GM12891 (cell line): ENCODE data around the gene S100A12.

ENCODE experiments used
- DNase-seq: peaks from one replicate; pipeline ENCODE4 v3.0.0; 2011; ENCODE audit warnings: low spot score; ENCODE audit not compliant: insufficient read length
- FAIRE-seq: peaks from 2 replicates; lab custom pipeline; 2011; peaks lifted over from hg19 to GRCh38; lab: Jason Lieb, UNC
- PAX5 ChIP-seq: IDR thresholded peaks from 2 replicates; pipeline ENCODE4 v1.6.1; 2011; ENCODE audit warnings: low read length, moderate library complexity, mild to moderate bottlenecking; ENCODE audit not compliant: insufficient read depth, severe bottlenecking
- POLR2A ChIP-seq: IDR thresholded peaks from 2 replicates; pipeline ENCODE4 v1.6.1; 2011; ENCODE audit warnings: low read depth, low read length, control low read depth
- POLR2AphosphoS5 ChIP-seq: IDR thresholded peaks from 2 replicates; pipeline ENCODE4 v1.6.1; 2011; ENCODE audit warnings: low read depth, low read length, control low read depth
- POU2F2 ChIP-seq: IDR thresholded peaks from 2 replicates; pipeline ENCODE4 v1.6.1; 2011; ENCODE audit warnings: low read depth, mild to moderate bottlenecking, control low read depth, low read length, moderate library complexity
- SPI1 ChIP-seq: IDR thresholded peaks from 2 replicates; pipeline ENCODE4 v1.6.1; 2011; ENCODE audit warnings: low read depth, low read length, control low read depth
- TAF1 ChIP-seq: IDR thresholded peaks from 2 replicates; pipeline ENCODE4 v1.6.1; 2011; ENCODE audit warnings: low read depth, low read length, control low read depth

S100A12 gene

DNA sequence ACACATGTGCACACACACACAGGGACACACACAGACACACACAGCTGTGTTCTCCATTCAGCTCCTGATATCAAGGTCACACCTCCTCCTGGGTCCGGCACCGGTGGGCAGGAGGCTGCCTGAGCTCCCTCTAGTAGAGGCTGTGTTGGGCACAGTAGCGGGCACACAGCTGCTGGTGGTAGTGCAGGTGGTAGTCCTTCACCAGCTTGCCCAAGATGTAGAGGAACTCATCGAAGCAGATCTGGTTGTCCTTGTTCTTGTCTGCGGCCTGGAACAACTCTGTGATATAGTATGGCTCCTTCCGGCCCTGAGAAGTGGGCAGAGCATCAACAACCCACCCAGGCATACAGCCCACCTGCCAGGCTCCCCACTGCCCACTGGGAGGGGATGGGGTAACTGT is 21.0 kb upstream of the S100A12 start:
- TF ChIP-seq POLR2AphosphoS5 (no peak), PAX5 (no peak), SPI1 (no peak), POU2F2 (no peak), POLR2A (no peak), TAF1 (no peak)
- DNase-seq (no peak), FAIRE-seq (no peak)

- DNase-seq, result no peak
- no peak for FAIRE-seq
- TF ChIP-seq PAX5 (no peak), POLR2A (no peak), POU2F2 (no peak), SPI1 (no peak), TAF1 (no peak), POLR2AphosphoS5 (no peak)
These were observed 20.4 kb upstream of the S100A12 start for GRCh38 chr1:153395776-153396175.

DNA sequence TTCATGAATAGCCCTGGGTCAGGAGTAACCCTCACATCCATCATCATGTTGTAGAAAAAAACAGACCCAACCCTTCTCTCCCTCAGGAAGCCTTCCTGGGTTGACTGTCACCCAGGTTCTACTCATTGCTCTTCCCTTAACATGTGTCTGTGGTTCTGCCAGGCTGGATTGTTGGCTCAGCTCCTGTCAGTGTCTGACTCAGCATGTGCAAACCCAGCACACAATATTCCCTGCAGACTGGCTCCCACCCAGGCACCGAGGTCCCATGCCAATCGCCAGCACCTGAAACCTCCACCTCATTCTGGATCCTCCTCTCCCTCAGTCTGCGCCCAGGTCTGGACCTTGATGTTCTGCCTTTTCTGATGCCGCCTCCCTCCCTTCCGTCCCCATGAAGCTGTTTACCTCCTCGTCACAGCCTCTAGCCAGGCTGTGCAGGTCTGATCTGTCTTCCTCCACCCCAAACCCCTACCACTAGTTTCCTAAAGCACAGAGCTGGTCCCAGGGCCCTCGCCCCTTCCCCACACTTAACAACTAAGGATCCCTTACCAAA is 19.8 kb upstream of the S100A12 start:
- no peak for TF ChIP-seq SPI1
- TF ChIP-seq PAX5, result no peak
- TF ChIP-seq TAF1, result no peak
- DNase-seq (no peak), FAIRE-seq (no peak)

GRCh38 chr1:153394391-153394790 is 19.0 kb upstream of the S100A12 start:
- DNase-seq (no peak), FAIRE-seq (no peak)
- TF ChIP-seq TAF1, result no peak
- no peak for TF ChIP-seq PAX5
- no peak for TF ChIP-seq POU2F2
- no peak for TF ChIP-seq POLR2AphosphoS5
- TF ChIP-seq POLR2A, result no peak
- no peak for TF ChIP-seq SPI1

- DNase-seq, result no peak
- no peak for FAIRE-seq
- no peak for TF ChIP-seq POLR2AphosphoS5
- TF ChIP-seq PAX5, result no peak
These were observed 18.5 kb upstream of the S100A12 start for GRCh38 chr1:153393926-153394325.

DNA sequence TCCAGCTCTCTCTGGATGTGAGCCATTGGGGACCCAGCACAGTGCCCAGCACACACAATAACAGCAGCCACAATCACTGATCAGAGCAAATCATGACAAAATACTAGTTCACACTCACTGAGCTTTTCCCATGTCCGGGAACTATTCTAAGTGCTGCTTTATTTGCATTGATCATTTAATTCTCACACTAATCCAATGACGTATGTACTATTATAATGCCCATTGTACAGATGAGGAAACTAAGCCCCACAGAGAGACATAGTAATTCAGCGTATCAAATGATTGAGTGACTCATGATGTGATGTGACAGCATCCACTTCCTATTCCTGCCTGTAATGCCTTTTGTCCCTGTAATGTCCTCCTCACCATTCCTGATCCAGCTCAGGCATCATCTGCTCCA is 17.4 kb upstream of the S100A12 start:
- FAIRE-seq (no peak), DNase-seq (no peak)
- no peak for TF ChIP-seq POLR2AphosphoS5

DNA sequence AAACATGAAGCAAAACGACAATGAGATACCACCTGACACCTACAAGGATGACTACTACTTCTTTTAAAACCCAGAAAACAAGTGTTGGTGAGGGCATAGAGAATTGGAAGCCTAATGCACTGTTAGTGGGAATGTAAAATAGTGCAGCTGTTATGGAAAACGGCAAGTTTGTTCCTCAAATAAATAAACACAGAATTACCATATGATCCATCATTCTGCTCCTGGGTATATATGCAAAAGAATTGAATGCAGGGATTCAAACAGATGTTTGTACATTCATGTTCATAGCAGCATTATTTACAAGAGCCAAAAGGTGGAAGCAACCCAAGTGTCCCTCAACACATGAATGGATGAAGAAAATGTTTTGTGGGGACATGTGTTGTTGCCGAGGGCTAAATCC is 16.8 kb upstream of the S100A12 start:
- DNase-seq (no peak), FAIRE-seq (no peak)
- no peak for TF ChIP-seq PAX5
- TF ChIP-seq POLR2AphosphoS5, result no peak
- TF ChIP-seq POLR2A, result no peak
- no peak for TF ChIP-seq POU2F2
- no peak for TF ChIP-seq TAF1
- no peak for TF ChIP-seq SPI1

DNA sequence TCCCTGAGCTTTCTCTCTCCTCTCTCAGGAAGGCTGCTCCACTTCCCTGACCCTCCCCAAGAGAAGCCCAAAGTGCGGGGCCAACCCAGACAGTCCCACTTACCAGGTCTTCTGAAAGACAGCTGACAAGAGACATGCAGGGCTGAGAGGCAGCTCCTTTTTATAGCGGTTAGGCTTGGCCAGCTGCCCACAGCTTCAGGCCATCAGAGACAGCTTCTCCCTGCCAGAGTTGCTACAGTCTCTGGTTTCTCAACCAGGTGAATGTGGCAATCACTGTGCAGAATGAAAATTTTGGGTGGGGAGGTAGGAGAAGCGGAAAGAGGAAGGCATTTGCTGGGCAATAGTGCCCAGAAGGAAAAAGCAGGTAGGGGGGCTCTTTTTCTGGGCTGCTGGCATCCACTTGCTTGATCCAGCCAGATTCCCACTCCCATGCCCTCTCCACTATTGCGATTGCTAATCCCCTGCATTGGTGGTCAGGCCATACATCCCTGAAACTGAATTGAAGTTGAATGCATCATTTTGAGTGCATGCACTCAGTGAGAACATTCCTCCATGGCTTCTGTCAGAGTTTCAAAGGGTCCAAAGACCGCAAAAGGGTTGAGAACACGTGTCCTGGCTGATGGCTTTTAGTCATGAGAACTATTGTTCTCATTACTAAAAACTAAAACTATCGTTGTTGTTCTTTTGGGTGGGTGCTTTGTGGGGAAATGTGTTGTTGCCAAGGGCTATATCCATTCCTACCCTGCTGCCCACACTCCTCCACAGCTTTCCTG is 15.7 kb upstream of the S100A12 start, which contains the start of gene S100A8:
TSS of gene S100A8 (minus strand) at position 136 of the 773 bp plus-strand sequence. CDS start 538 bp downstream, outside the sequence.
- FAIRE-seq (no peak), DNase-seq (no peak)
- TF ChIP-seq POU2F2 (no peak), TAF1 (no peak), POLR2AphosphoS5 (no peak), PAX5 (no peak), SPI1 (no peak), POLR2A (no peak)

DNA sequence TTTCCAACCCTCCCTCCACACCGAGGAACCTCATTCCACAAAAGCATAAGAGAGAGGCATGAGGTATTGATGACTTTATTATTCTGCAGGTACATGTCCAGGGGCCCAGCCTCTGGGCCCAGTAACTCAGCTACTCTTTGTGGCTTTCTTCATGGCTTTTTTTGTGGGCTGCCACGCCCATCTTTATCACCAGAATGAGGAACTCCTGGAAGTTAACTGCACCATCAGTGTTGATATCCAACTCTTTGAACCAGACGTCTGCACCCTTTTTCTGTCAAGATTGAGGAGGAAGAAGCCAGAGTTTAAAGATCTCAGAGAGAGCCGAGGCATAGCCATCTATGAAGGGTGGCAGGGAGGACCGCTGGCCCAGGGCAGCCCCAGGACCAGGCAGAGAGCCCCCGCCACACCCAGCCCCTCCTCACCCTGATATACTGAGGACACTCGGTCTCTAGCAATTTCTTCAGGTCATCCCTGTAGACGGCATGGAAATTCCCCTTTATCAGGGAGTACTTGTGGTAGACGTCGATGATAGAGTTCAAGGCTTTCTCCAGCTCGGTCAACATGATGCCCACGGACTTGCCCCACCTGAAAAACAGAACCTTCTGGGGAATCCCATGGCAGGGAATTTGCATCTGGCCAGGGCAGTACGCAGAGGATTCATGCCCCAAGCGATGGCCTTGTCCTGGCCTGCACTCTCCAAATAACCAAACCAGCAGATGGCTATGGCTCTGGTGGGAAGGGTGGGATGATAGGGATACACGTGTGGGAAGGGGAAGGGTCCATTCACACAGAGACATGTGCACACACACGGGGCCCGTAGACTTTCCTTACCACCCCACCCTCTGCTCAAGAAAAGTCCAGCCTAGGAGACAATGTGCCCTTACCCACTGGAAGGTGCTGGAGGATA is 14.8 kb upstream of the S100A12 start:
- DNase-seq, result no peak
- no peak for FAIRE-seq
- no peak for TF ChIP-seq SPI1
- no peak for TF ChIP-seq POLR2A
- TF ChIP-seq PAX5, result no peak
- TF ChIP-seq TAF1, result no peak
- no peak for TF ChIP-seq POU2F2
- no peak for TF ChIP-seq POLR2AphosphoS5
